ENCODE measurements around the gene DAD1. TPM values are rescaled to one million over a fixed set of nuclear protein-coding genes. Genes with fewer than 3 reads are reported as not detected.
A peak's percentile ranks its signal among the peaks of the same experiment; 100 is the strongest.
"Not testable (repeated sequence)": the region's sequence is repeated elsewhere in the genome, so short reads cannot be mapped to it uniquely, and the experiment has no call there.

DAD1 gene
- total RNA-seq, 4 donors from 2014 or later: 123 to 228 (median 171) TPM

DNA sequence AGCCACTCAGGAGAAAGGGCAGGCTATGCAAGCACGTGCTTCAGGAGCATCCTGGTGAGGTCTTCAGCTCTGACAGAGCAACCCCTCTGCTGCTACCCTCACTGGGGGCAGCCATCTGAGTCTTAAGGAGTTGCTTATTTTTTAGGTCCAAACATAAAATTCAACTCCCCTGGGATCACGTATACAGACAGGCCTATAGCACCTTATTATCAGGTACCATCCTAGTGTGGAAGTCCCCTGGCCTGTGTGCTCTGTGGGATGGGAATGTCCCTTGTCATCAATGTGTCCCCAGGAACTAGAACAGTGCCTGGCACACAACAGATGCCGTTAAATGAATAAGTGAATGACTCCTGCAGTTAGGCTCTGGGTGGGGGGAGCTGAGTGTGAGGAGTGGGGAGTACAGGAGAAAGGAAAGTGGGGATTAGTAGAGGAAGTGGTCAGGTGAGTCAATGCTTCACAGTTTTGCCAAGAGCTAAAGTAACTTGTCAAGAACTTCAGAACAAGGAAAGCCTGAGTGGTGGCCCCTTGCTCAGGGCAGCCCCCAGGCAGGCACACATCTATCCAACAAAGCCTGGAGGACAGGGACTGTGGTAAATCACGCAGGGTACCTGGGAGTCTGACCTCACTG lies 33.5 kb downstream of the DAD1 start:
- peak overlapping the region in 2 of 4 donors; percentile 6 to 37 for H3K27ac ChIP-seq
- no peak overlapping the region for H3K4me3 ChIP-seq
- no peak for ATAC-seq
- H3K4me1 ChIP-seq: peaks cover 0 to 26% (median 9%) of the 10 kb centered on the region in 3 donors
- 75 to 88% methylated on average over 2 to 3 of the region's 4 CpGs for WGBS, 2 donors (ENCODE audit: low coverage in 1 of 2)
- no peaks in the 10 kb centered on the region for H3K9me3 ChIP-seq
- H3K36me3 ChIP-seq: no peaks in the 10 kb centered on the region
- no peak for TF ChIP-seq POLR2AphosphoS5 (IDR thresholded peaks at IDR 0.05)
- no peak for TF ChIP-seq EP300 (IDR thresholded peaks at IDR 0.05)
- TF ChIP-seq POLR2A (IDR thresholded peaks at IDR 0.05): no peak
- H3K27me3 ChIP-seq: no peaks in the 10 kb centered on the region

DNA sequence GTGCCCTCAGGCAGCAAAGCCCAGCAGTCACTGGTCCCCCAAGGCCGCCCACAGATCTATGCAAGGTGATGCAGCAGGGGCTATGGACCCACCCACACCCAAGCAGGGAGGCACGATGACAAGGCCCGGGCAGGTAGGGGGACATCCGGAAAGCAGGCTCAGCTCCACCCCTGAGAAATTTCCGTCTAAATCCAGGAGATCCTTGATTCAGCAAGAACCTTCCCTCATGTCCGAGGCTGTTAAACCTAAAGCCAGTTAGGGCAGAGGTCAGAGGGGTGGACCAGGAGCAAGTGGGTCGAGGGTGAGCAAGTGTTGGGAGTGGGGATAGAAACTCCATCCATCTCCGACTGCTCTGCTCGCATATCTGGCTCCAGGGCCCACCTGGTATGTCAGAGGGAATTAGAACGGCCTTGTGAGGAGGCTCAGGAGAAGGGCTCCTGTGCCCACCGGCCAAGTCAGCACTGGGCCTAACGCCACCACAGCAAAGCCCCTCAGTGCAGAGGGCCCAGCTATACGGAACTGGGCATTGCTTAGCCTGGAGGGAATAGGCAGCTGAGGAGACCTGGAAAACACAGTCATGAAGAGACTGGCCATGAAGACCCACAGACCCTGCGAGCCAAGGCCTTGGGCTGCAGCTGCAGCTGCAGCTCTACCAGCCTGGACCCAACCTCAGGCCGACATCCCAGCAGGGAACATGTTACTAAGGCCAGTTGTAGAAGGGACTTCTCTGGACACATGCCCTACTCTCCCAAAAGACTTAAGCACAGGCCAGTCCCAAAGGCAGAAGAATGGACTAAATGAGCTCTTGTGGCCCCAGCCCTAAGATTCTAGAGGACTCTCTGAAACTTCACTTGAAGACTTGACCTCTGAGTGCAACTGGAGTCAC lies 34.3 kb downstream of the DAD1 start:
- no peak overlapping the region for H3K27ac ChIP-seq

DNA sequence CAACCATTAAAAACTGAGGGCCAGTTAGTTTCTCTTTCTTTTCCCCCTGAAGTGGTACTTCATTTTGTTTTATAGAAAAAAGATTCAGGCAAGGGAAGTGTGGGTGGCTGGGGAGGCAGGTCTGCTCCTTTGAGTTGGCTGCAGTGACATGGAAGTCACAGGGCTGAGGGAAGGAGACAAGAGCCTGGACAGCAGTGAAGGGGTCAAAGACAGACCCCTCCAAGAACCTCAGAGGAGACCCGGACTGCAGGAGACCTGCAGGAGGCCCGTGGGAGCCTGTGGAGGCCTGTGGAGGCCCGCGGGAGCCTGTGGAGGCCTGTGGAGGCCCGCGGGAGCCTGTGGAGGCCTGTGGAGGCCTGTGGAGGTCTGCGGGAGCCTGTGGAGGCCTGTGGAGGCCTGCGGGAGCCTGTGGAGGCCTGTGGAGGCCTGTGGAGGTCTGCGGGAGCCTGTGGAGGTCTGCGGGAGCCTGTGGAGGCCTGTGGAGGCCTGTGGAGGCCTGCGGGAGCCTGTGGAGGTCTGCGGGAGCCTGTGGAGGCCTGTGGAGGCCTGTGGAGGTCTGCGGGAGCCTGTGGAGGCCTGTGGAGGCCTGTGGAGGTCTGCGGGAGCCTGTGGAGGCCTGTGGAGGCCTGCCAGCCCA lies 35.0 kb downstream of the DAD1 start:
- 77% methylated on average over 6 of the region's 14 CpGs; no CpG with 5 or more reads in 1 of the 2 donors for WGBS, 2 donors (ENCODE audit: low coverage in 1 of 2)
- ATAC-seq, H3K4me3 ChIP-seq, H3K27me3 ChIP-seq, H3K36me3 ChIP-seq, H3K9me3 ChIP-seq, H3K27ac ChIP-seq: not testable (repeated sequence)
- H3K4me1 ChIP-seq: peaks cover 0 to 31% (median 9%) of the 10 kb centered on the region in 3 donors

More for the DNA sequence above, 34.3 kb downstream of the DAD1 start:
- Histone ChIP-seq H3K36me3 (no peaks in the 10 kb centered on the region), H3K27me3 (no peaks in the 10 kb centered on the region), H3K9me3 (no peaks in the 10 kb centered on the region), H3K4me1 (peaks cover 0 to 31% (median 9%) of the 10 kb centered on the region in 3 donors), H3K4me3 (no peak overlapping the region)
- WGBS, 2 donors (ENCODE audit: low coverage in 1 of 2): 100% methylated on average over 1 to 2 of the region's 15 CpGs
- TF ChIP-seq POLR2A (IDR thresholded peaks at IDR 0.05): no peak
- no peak for TF ChIP-seq POLR2AphosphoS5 (IDR thresholded peaks at IDR 0.05)
- no peak for TF ChIP-seq EP300 (IDR thresholded peaks at IDR 0.05)
- TF ChIP-seq, protein P1, sequence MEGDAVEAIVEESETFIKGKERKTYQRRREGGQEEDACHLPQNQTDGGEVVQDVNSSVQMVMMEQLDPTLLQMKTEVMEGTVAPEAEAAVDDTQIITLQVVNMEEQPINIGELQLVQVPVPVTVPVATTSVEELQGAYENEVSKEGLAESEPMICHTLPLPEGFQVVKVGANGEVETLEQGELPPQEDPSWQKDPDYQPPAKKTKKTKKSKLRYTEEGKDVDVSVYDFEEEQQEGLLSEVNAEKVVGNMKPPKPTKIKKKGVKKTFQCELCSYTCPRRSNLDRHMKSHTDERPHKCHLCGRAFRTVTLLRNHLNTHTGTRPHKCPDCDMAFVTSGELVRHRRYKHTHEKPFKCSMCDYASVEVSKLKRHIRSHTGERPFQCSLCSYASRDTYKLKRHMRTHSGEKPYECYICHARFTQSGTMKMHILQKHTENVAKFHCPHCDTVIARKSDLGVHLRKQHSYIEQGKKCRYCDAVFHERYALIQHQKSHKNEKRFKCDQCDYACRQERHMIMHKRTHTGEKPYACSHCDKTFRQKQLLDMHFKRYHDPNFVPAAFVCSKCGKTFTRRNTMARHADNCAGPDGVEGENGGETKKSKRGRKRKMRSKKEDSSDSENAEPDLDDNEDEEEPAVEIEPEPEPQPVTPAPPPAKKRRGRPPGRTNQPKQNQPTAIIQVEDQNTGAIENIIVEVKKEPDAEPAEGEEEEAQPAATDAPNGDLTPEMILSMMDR (IDR thresholded peaks at IDR 0.05): no peak
- no peak for ATAC-seq

DNA sequence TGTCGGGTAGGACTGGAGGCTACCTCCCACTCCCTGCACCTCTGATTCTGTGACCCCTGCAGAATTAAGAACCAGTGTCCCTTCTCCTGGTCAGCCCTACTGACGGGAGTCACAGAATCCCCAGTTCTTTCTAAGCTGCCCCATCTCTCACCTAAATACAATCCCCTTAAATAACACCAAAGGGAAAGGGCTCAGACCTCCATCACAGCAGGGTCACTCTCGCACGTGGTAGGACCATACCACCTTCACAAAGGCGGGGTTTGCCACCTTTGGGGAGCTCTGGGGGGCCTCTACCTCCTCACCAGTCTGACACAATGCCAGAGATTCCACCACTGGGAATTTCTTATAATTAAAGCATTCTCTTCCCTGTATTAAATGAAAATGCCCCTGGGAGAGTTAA lies 35.6 kb downstream of the DAD1 start:
- H3K9me3 ChIP-seq: no peaks in the 10 kb centered on the region
- no peaks in the 10 kb centered on the region for H3K27me3 ChIP-seq
- WGBS, 2 donors (ENCODE audit: low coverage in 1 of 2): 77 to 100% methylated on average over 1 to 4 of the region's 5 CpGs
- H3K4me1 ChIP-seq: peaks cover 0 to 30% (median 9%) of the 10 kb centered on the region in 3 donors
- no peak for ATAC-seq
- no peak overlapping the region for H3K27ac ChIP-seq
- TF ChIP-seq, protein P1 (IDR thresholded peaks at IDR 0.05): no peak
- TF ChIP-seq EP300 (IDR thresholded peaks at IDR 0.05): no peak
- TF ChIP-seq POLR2A (IDR thresholded peaks at IDR 0.05): no peak
- no peak for TF ChIP-seq POLR2AphosphoS5 (IDR thresholded peaks at IDR 0.05)
- no peaks in the 10 kb centered on the region for H3K36me3 ChIP-seq
- no peak overlapping the region for H3K4me3 ChIP-seq

DNA sequence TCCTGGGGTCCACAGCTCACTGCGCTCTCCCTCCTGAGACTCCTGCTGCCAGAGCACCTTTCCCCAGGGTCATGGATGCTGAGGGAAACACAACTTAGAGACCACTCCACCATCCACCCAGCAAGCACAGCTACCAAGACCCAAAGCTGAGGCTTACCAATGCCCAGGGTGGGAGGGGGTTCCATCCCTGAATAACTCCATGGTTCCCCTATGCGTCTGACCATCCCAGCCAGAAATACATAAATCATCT lies 36.3 kb downstream of the DAD1 start:
- H3K9me3 ChIP-seq: no peaks in the 10 kb centered on the region
- peaks cover 0 to 23% (median 9%) of the 10 kb centered on the region in 3 donors for H3K4me1 ChIP-seq
- WGBS, 2 donors (ENCODE audit: low coverage in 1 of 2): 94 to 100% methylated on average over 1 to 2 of the region's 2 CpGs
- no peak overlapping the region for H3K27ac ChIP-seq
- H3K36me3 ChIP-seq: no peaks in the 10 kb centered on the region
- TF ChIP-seq, protein P1 (IDR thresholded peaks at IDR 0.05): no peak
- no peak for TF ChIP-seq POLR2AphosphoS5 (IDR thresholded peaks at IDR 0.05)
- TF ChIP-seq POLR2A (IDR thresholded peaks at IDR 0.05): no peak
- TF ChIP-seq EP300 (IDR thresholded peaks at IDR 0.05): no peak
- no peaks in the 10 kb centered on the region for H3K27me3 ChIP-seq
- ATAC-seq: no peak
- H3K4me3 ChIP-seq: no peak overlapping the region

Measured in gastroesophageal sphincter (tissue), 4 donors.